ENCODE measurements around the gene ANKFN1.
"Not testable (repeated sequence)": the region's sequence is repeated elsewhere in the genome, so short reads cannot be mapped to it uniquely, and the experiment has no call there.

The ANKFN1 gene

GRCh38 chr17:56373981-56374833 is 220.9 kb downstream of the ANKFN1 start:
- no peaks in the 10 kb centered on the region for H3K4me1 Mint-ChIP-seq
- H3K9me3 Mint-ChIP-seq, result no peaks in the 10 kb centered on the region
- H3K27me3 Mint-ChIP-seq, result no peaks in the 10 kb centered on the region
- H3K36me3 Mint-ChIP-seq, result no peaks in the 10 kb centered on the region
- H3K27ac Mint-ChIP-seq, result no peak overlapping the region
- no peak overlapping the region for H3K4me3 Mint-ChIP-seq

GRCh38 chr17:56389356-56389755 is 236.1 kb downstream of the ANKFN1 start:
- peaks cover 8% of the 10 kb centered on the region for H3K27me3 Mint-ChIP-seq
- no peaks in the 10 kb centered on the region for H3K9me3 Mint-ChIP-seq
- no peaks in the 10 kb centered on the region for H3K4me1 Mint-ChIP-seq
- H3K27ac Mint-ChIP-seq, result no peak overlapping the region
- H3K4me3 Mint-ChIP-seq, result no peak overlapping the region
- H3K36me3 Mint-ChIP-seq, result no peaks in the 10 kb centered on the region

GRCh38 chr17:56392321-56392720 is 239.0 kb downstream of the ANKFN1 start:
- Mint-ChIP-seq H3K27me3 (peaks cover 8% of the 10 kb centered on the region), H3K27ac (no peak overlapping the region), H3K4me1 (no peaks in the 10 kb centered on the region), H3K4me3 (no peak overlapping the region), H3K9me3 (no peaks in the 10 kb centered on the region), H3K36me3 (no peaks in the 10 kb centered on the region)

- H3K27me3 Mint-ChIP-seq, result peaks cover 8% of the 10 kb centered on the region
- no peaks in the 10 kb centered on the region for H3K9me3 Mint-ChIP-seq
- H3K4me3 Mint-ChIP-seq, result no peak overlapping the region
- no peaks in the 10 kb centered on the region for H3K36me3 Mint-ChIP-seq
- no peak overlapping the region for H3K27ac Mint-ChIP-seq
- no peaks in the 10 kb centered on the region for H3K4me1 Mint-ChIP-seq
These were observed 239.9 kb downstream of the ANKFN1 start for GRCh38 chr17:56393156-56393555.

GRCh38 chr17:56395787-56396186 is 242.5 kb downstream of the ANKFN1 start:
- no peaks in the 10 kb centered on the region for H3K9me3 Mint-ChIP-seq
- no peaks in the 10 kb centered on the region for H3K4me1 Mint-ChIP-seq
- no peaks in the 10 kb centered on the region for H3K36me3 Mint-ChIP-seq
- no peak overlapping the region for H3K4me3 Mint-ChIP-seq
- no peak overlapping the region for H3K27ac Mint-ChIP-seq
- peaks cover 3% of the 10 kb centered on the region for H3K27me3 Mint-ChIP-seq

GRCh38 chr17:56407086-56407485 is 253.8 kb downstream of the ANKFN1 start:
- no peaks in the 10 kb centered on the region for H3K4me1 Mint-ChIP-seq
- no peak overlapping the region for H3K4me3 Mint-ChIP-seq
- H3K27me3 Mint-ChIP-seq, result peaks cover 21% of the 10 kb centered on the region
- H3K27ac Mint-ChIP-seq, result no peak overlapping the region
- H3K9me3 Mint-ChIP-seq, result peaks cover 7% of the 10 kb centered on the region
- H3K36me3 Mint-ChIP-seq, result peaks cover 2% of the 10 kb centered on the region

GRCh38 chr17:56412356-56412755 is 259.1 kb downstream of the ANKFN1 start:
- peaks cover 11% of the 10 kb centered on the region for H3K27me3 Mint-ChIP-seq
- H3K9me3 Mint-ChIP-seq, H3K27ac Mint-ChIP-seq, H3K4me1 Mint-ChIP-seq, H3K36me3 Mint-ChIP-seq, H3K4me3 Mint-ChIP-seq: not testable (repeated sequence)

GRCh38 chr17:56416682-56417351 is 263.5 kb downstream of the ANKFN1 start:
- Mint-ChIP-seq H3K4me3 (no peak overlapping the region), H3K27me3 (peaks cover 9% of the 10 kb centered on the region), H3K27ac (no peak overlapping the region), H3K9me3 (peaks cover 4% of the 10 kb centered on the region), H3K36me3 (peaks cover 1% of the 10 kb centered on the region), H3K4me1 (no peaks in the 10 kb centered on the region)

GRCh38 chr17:56424005-56424404 is 270.7 kb downstream of the ANKFN1 start:
- Mint-ChIP-seq H3K4me1 (peaks cover 18% of the 10 kb centered on the region), H3K36me3 (no peaks in the 10 kb centered on the region), H3K4me3 (no peak overlapping the region), H3K27me3 (peaks cover 4% of the 10 kb centered on the region), H3K9me3 (no peaks in the 10 kb centered on the region), H3K27ac (no peak overlapping the region)

- H3K4me3 Mint-ChIP-seq, result no peak overlapping the region
- no peaks in the 10 kb centered on the region for H3K9me3 Mint-ChIP-seq
- no peaks in the 10 kb centered on the region for H3K36me3 Mint-ChIP-seq
- H3K27me3 Mint-ChIP-seq, result peaks cover 4% of the 10 kb centered on the region
- H3K4me1 Mint-ChIP-seq, result peaks cover 18% of the 10 kb centered on the region
- peak overlapping the region; percentile 8 for H3K27ac Mint-ChIP-seq
These were observed 271.3 kb downstream of the ANKFN1 start for GRCh38 chr17:56424543-56425044.

GRCh38 chr17:56425483-56425882 is 272.2 kb downstream of the ANKFN1 start:
- Mint-ChIP-seq H3K4me1 (peaks cover 18% of the 10 kb centered on the region), H3K36me3 (no peaks in the 10 kb centered on the region), H3K9me3 (no peaks in the 10 kb centered on the region), H3K27me3 (peaks cover 4% of the 10 kb centered on the region), H3K27ac (no peak overlapping the region), H3K4me3 (no peak overlapping the region)

GRCh38 chr17:56426901-56427300 is 273.6 kb downstream of the ANKFN1 start:
- peaks cover 18% of the 10 kb centered on the region for H3K4me1 Mint-ChIP-seq
- peaks cover 4% of the 10 kb centered on the region for H3K27me3 Mint-ChIP-seq
- no peak overlapping the region for H3K27ac Mint-ChIP-seq
- H3K4me3 Mint-ChIP-seq, result no peak overlapping the region
- no peaks in the 10 kb centered on the region for H3K9me3 Mint-ChIP-seq
- no peaks in the 10 kb centered on the region for H3K36me3 Mint-ChIP-seq

GRCh38 chr17:56431736-56432135 is 278.5 kb downstream of the ANKFN1 start:
- Mint-ChIP-seq H3K4me3 (no peak overlapping the region), H3K36me3 (no peaks in the 10 kb centered on the region), H3K9me3 (no peaks in the 10 kb centered on the region), H3K4me1 (no peaks in the 10 kb centered on the region), H3K27ac (no peak overlapping the region), H3K27me3 (peaks cover 7% of the 10 kb centered on the region)

- H3K36me3 Mint-ChIP-seq, result no peaks in the 10 kb centered on the region
- H3K27ac Mint-ChIP-seq, result no peak overlapping the region
- peaks cover 7% of the 10 kb centered on the region for H3K27me3 Mint-ChIP-seq
- no peaks in the 10 kb centered on the region for H3K4me1 Mint-ChIP-seq
- H3K4me3 Mint-ChIP-seq, result no peak overlapping the region
- no peaks in the 10 kb centered on the region for H3K9me3 Mint-ChIP-seq
These were observed 279.2 kb downstream of the ANKFN1 start for GRCh38 chr17:56432443-56432842.

- Mint-ChIP-seq H3K36me3 (no peaks in the 10 kb centered on the region), H3K4me1 (no peaks in the 10 kb centered on the region), H3K27me3 (peaks cover 7% of the 10 kb centered on the region), H3K27ac (no peak overlapping the region), H3K9me3 (no peaks in the 10 kb centered on the region), H3K4me3 (no peak overlapping the region)
These were observed 281.3 kb downstream of the ANKFN1 start for GRCh38 chr17:56434610-56435009.

GRCh38 chr17:56436142-56436541 is 282.9 kb downstream of the ANKFN1 start:
- no peaks in the 10 kb centered on the region for H3K36me3 Mint-ChIP-seq
- no peaks in the 10 kb centered on the region for H3K4me1 Mint-ChIP-seq
- no peaks in the 10 kb centered on the region for H3K9me3 Mint-ChIP-seq
- H3K4me3 Mint-ChIP-seq, result no peak overlapping the region
- H3K27me3 Mint-ChIP-seq, result peaks cover 7% of the 10 kb centered on the region
- no peak overlapping the region for H3K27ac Mint-ChIP-seq

All from activated naive CD4-positive, alpha-beta T cell treated with anti-CD3 and anti-CD28 coated beads, Interleukin-2, amount 50 U/mL, for 24 hours (primary cell).